ENCODE measurements around the gene CSF2.

DNA sequence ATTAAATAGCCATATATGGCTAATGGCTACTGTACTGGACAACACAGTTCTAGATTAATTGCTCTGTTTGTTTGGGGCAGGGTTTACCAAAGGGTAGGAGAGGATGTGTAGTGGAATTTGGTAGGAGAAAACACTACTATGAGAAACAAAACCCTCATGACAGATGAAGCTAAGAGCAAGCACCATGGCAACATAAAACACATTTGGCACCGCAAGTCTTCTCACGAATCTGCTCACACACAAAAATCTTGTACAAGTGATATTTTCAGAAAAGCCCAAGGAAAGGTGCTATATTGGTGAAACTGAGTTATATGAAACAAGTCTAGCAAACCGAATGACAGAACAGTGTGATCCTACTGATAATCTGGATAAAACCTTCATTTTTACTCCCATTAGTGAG is 38.5 kb downstream of the CSF2 start:
- TF ChIP-seq CTCF (conservative IDR thresholded peaks at IDR 0.05) (no peak), EZH2 (IDR thresholded peaks at IDR 0.05; ENCODE audit: low read depth) (no peak)

Measured in PC-9 (cell line).